Neuronal stem cell (in vitro differentiated cells): ENCODE measurements around the gene PRR16.

Experiments
- DNase-seq: peaks from one replicate; pipeline ENCODE4 v3.0.0-alpha.2; 2013; ENCODE audit warnings: low spot score
- H2AFZ ChIP-seq: one replicate; pipeline ENCODE4 v1.6.1; 2013; ENCODE audit warnings: mild to moderate bottlenecking, low read length, inconsistent platforms
- H2AK5ac ChIP-seq: 2 replicates; pipeline ENCODE4 v1.6.1; 2013; ENCODE audit warnings: low read depth, mild to moderate bottlenecking, inconsistent platforms, low read length, moderate library complexity, mixed read lengths
- H2BK120ac ChIP-seq: 2 replicates; pipeline ENCODE4 v1.6.1; 2013; ENCODE audit warnings: low read depth, mild to moderate bottlenecking, inconsistent platforms, low read length, moderate library complexity, mixed read lengths
- H2BK12ac ChIP-seq: one replicate; pipeline ENCODE4 v1.6.1; 2013; ENCODE audit warnings: low read length, inconsistent platforms
- H2BK15ac ChIP-seq: 2 replicates; pipeline ENCODE4 v1.6.1; 2013; ENCODE audit warnings: mild to moderate bottlenecking, low read length, inconsistent platforms, mixed read lengths
- H2BK5ac ChIP-seq: one replicate; pipeline ENCODE4 v1.6.1; 2013; ENCODE audit warnings: inconsistent platforms, mild to moderate bottlenecking, low read length, moderate library complexity
- H3K14ac ChIP-seq: one replicate; pipeline ENCODE4 v1.6.1; 2013; ENCODE audit warnings: low read length, inconsistent platforms
- H3K18ac ChIP-seq: 2 replicates; pipeline ENCODE4 v1.6.1; 2013; ENCODE audit warnings: low read length, inconsistent platforms
- H3K23ac ChIP-seq: 2 replicates; pipeline ENCODE4 v1.6.1; 2013; ENCODE audit warnings: low read depth, mild to moderate bottlenecking, mixed read lengths, low read length, inconsistent platforms; ENCODE audit not compliant: poor library complexity
- H3K27ac ChIP-seq: replicated peaks from 3 replicates; pipeline ENCODE4 v1.5.1; 2013; ENCODE audit warnings: low read length, inconsistent platforms
- H3K27me3 ChIP-seq, 3 experiments: 2 replicates each; pipeline ENCODE4 v1.6.1; 2013; ENCODE audit warnings: low read length in 3 of 3, mild to moderate bottlenecking in 2 of 3, inconsistent platforms in 1 of 3, low read depth in 1 of 3, mixed read lengths in 1 of 3, moderate library complexity in 1 of 3; ENCODE audit not compliant: control insufficient read depth in 3 of 3, insufficient read depth in 3 of 3
- H3K36me3 ChIP-seq, 2 donors: replicated peaks in 1 of 2; 2 replicates each; pipeline ENCODE4 v1.6.1; 2013; ENCODE audit warnings: low read length in 2 of 2; ENCODE audit not compliant: control insufficient read depth in 2 of 2, insufficient read depth in 2 of 2
- H3K4ac ChIP-seq: 2 replicates; pipeline ENCODE4 v1.6.1; 2013; ENCODE audit warnings: inconsistent platforms, mild to moderate bottlenecking, low read length, moderate library complexity
- H3K4me1 ChIP-seq, 2 donors: 1 replicate in 1 of 2; 2 replicates in 1 of 2; pipeline ENCODE4 v1.6.1; 2013; ENCODE audit warnings: low read length in 2 of 2, low read depth in 1 of 2; ENCODE audit not compliant: control insufficient read depth in 2 of 2, insufficient read depth in 1 of 2
- H3K4me2 ChIP-seq: one replicate; pipeline ENCODE4 v1.6.1; 2013; ENCODE audit warnings: mild to moderate bottlenecking, low read length, inconsistent platforms; ENCODE audit not compliant: insufficient read depth, poor library complexity, severe bottlenecking
- H3K4me3 ChIP-seq, 2 donors: 2 replicates each; pipeline ENCODE4 v1.5.1; 2013; ENCODE audit warnings: low read length in 2 of 2, mild to moderate bottlenecking in 2 of 2, inconsistent platforms in 1 of 2, moderate library complexity in 1 of 2
- H3K79me1 ChIP-seq: one replicate; pipeline ENCODE4 v1.6.1; 2013; ENCODE audit warnings: low read depth, mild to moderate bottlenecking, inconsistent platforms, low read length, moderate library complexity
- H3K9ac ChIP-seq: one replicate; pipeline ENCODE4 v1.6.1; 2013; ENCODE audit warnings: mild to moderate bottlenecking, low read depth, low read length, inconsistent platforms; ENCODE audit not compliant: poor library complexity
- H3K9me3 ChIP-seq, 2 donors: replicated peaks in 1 of 2; 2 replicates each; pipeline versions ENCODE3 to v1.6.1; 2013; ENCODE audit warnings: low read length in 2 of 2, mild to moderate bottlenecking in 2 of 2, inconsistent platforms in 1 of 2, low read depth in 1 of 2, mixed read lengths in 1 of 2, moderate library complexity in 1 of 2; ENCODE audit not compliant: control insufficient read depth in 2 of 2, insufficient read depth in 1 of 2
- H4K8ac ChIP-seq: one replicate; pipeline ENCODE4 v1.6.1; 2013; ENCODE audit warnings: low read depth, mild to moderate bottlenecking, inconsistent platforms, low read length, moderate library complexity
- H4K91ac ChIP-seq: one replicate; pipeline ENCODE4 v1.6.1; 2013; ENCODE audit warnings: low read length, low read depth, mild to moderate bottlenecking, inconsistent platforms; ENCODE audit not compliant: poor library complexity
- WGBS, 2 donors: extraction: QIAGEN DNeasy Blood & Tissue Kit; methylation state at CpG; one replicate each; pipeline ENCODE4 v1.1.7; 2013; ENCODE audit warnings: missing lambda C conversion rate in 2 of 2, mixed read lengths in 1 of 2; ENCODE audit not compliant: insufficient read length in 2 of 2, insufficient replicate concordance in 1 of 2; ENCODE audit errors: extremely low coverage in 2 of 2; 5-methylcytosine and 5-hydroxymethylcytosine counted together

Gene PRR16

DNA sequence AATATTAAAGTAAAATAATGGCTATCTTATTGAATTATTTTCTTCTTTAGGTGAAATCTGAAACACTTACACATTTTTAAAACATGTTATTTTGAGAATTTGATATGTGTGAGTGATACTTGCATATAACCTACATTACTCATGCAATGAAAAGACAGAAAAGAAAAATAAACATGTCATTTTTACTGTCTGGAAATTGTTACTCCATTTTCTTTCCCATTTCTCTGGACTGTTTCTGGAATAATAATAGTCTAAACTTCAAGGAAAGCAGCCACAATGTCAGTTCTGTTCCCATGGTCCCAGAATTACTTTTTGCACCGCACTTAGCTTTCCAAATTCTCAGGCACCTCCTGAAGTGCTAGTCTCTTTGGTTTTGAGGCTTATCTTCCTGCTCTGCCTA is 145.5 kb downstream of the PRR16 start:
- Histone ChIP-seq H2BK5ac (no peak overlapping the region), H3K23ac (no peak overlapping the region), H4K91ac (no peak overlapping the region), H2AFZ (no peak overlapping the region), H2BK15ac (no peak overlapping the region), H2AK5ac (no peak overlapping the region), H2BK120ac (no peak overlapping the region), H3K36me3 (no peaks in the 10 kb centered on the region), H3K4me3 (no peak overlapping the region), H3K27me3 (no peaks in the 10 kb centered on the region), H3K4me1 (peaks cover 0 to 4% of the 10 kb centered on the region in 2 donors), H4K8ac (no peak overlapping the region), H3K14ac (no peak overlapping the region), H3K9me3 (no peaks in the 10 kb centered on the region), H3K27ac (no peak overlapping the region), H3K9ac (no peak overlapping the region), H3K18ac (no peak overlapping the region), H3K4ac (no peak overlapping the region), H3K79me1 (no peaks in the 10 kb centered on the region), H3K4me2 (no peak overlapping the region), H2BK12ac (no peak overlapping the region)
- WGBS, 2 donors, result no CpG with 5 or more reads among the region's 1 CpG
- DNase-seq, result no peak

DNA sequence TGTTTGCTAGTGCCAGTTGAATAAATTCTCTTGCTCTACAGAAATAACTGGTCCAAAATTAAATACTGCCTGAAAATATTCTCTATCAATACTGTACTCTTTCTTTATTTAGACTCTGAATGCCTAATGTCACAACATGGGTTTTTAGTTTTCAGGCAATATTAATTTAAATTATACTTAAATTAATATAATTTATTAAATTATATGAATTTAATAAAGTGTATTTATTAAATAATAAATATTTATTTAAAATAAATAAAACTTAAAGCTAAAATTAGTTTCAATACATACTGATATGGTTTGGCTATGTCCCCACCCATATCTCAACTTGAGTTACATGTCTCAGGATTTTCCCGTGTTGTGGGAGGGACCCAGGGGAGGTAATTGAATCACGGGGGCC is 146.0 kb downstream of the PRR16 start:
- Histone ChIP-seq H4K91ac (no peak overlapping the region), H3K14ac (no peak overlapping the region), H3K18ac (no peak overlapping the region), H3K4me1 (peaks cover 0 to 4% of the 10 kb centered on the region in 2 donors), H2AK5ac (no peak overlapping the region), H2BK12ac (no peak overlapping the region), H3K4ac (no peak overlapping the region), H2AFZ (no peak overlapping the region), H2BK120ac (no peak overlapping the region), H3K9me3 (no peaks in the 10 kb centered on the region), H3K23ac (no peak overlapping the region), H4K8ac (no peak overlapping the region), H2BK15ac (no peak overlapping the region), H3K4me3 (no peak overlapping the region), H2BK5ac (no peak overlapping the region), H3K4me2 (no peak overlapping the region), H3K36me3 (no peaks in the 10 kb centered on the region), H3K79me1 (no peaks in the 10 kb centered on the region), H3K27me3 (no peaks in the 10 kb centered on the region), H3K27ac (no peak overlapping the region), H3K9ac (no peak overlapping the region)
- DNase-seq, result no peak
- WGBS, 2 donors, result no CpG with 5 or more reads among the region's 2 CpGs

DNA sequence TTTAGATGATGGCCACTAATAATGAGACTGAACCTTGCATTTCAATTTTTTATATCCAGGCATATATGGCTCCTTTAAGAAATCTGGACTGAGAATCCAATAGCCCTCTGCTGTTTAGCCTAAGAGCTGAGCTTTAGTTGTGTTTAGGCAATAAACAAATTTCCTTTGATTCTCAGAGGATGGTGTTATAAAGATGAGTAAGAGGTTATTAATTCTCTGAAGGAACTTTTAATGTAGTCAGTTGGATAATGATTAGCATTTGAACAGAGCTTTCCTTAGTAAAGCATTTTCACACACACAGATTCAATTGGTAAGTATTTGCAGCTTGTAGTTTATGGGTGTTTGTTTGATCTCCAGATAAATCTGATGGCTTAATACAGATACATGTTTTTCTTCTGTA is 149.6 kb downstream of the PRR16 start:
- Histone ChIP-seq H3K27ac (no peak overlapping the region), H3K27me3 (no peaks in the 10 kb centered on the region)

DNA sequence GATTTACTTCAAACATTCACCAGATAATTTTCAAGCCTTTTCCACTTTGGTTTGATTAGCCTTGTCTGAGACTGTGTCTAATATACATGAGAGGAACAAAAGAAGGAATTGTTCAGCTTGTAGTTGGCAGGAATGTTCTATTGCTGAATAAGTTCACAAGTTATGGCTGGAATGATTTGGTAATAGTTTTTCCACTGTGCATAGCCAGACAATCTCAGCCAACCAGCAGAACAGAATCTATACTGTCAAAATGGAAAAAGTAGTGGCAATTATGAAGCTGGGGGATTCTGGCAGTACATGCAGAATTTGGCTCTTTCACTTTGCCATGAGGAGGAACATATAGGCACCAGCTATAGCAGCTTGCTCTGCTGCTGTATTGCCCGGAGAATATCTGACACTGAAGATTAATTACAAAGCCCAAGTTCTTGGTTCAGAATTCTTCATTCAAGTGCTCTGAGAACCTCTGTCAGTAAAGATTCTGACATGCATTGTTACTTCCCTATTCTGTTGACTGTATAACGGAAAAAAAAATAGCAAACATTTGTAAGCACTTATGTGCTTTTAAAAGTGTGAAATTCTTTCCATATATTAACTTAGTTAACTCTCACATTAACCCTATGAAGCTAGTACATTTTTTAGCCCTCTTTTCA is 150.6 kb downstream of the PRR16 start:
- no peaks in the 10 kb centered on the region for H3K36me3 ChIP-seq
- H3K18ac ChIP-seq, result no peak overlapping the region
- H2AK5ac ChIP-seq, result no peak overlapping the region
- H2BK15ac ChIP-seq, result no peak overlapping the region
- H3K9ac ChIP-seq, result no peak overlapping the region
- H3K27ac ChIP-seq, result no peak overlapping the region
- H3K4me1 ChIP-seq, result peaks cover 0 to 2% of the 10 kb centered on the region in 2 donors
- no peak overlapping the region for H2BK12ac ChIP-seq
- H3K14ac ChIP-seq, result no peak overlapping the region
- H2BK120ac ChIP-seq, result no peak overlapping the region
- no peak overlapping the region for H2BK5ac ChIP-seq
- no peak overlapping the region for H3K4me2 ChIP-seq
- H3K27me3 ChIP-seq, result no peaks in the 10 kb centered on the region
- H3K23ac ChIP-seq, result no peak overlapping the region
- H4K91ac ChIP-seq, result no peak overlapping the region
- H3K4me3 ChIP-seq, result no peak overlapping the region
- H3K4ac ChIP-seq, result no peak overlapping the region
- peak overlapping the region; percentile 3 for H2AFZ ChIP-seq
- H4K8ac ChIP-seq, result no peak overlapping the region
- no CpG with 5 or more reads among the region's 2 CpGs for WGBS, 2 donors
- H3K9me3 ChIP-seq, result no peaks in the 10 kb centered on the region
- no peak for DNase-seq
- no peaks in the 10 kb centered on the region for H3K79me1 ChIP-seq

More for the DNA sequence above, 149.6 kb downstream of the PRR16 start:
- Histone ChIP-seq H2AK5ac (no peak overlapping the region), H3K79me1 (no peaks in the 10 kb centered on the region), H2AFZ (peak overlapping the region; percentile 3), H3K18ac (no peak overlapping the region), H3K36me3 (no peaks in the 10 kb centered on the region), H2BK12ac (no peak overlapping the region), H3K4me2 (no peak overlapping the region), H3K4me3 (no peak overlapping the region), H3K9me3 (no peaks in the 10 kb centered on the region), H4K91ac (no peak overlapping the region), H3K14ac (no peak overlapping the region), H3K23ac (no peak overlapping the region), H3K4me1 (peaks cover 0 to 2% of the 10 kb centered on the region in 2 donors), H3K9ac (no peak overlapping the region), H3K4ac (no peak overlapping the region), H2BK5ac (no peak overlapping the region), H2BK120ac (no peak overlapping the region), H2BK15ac (no peak overlapping the region), H4K8ac (no peak overlapping the region)
- no peak for DNase-seq
